Cardiac fibroblast (primary cell): ENCODE data around the gene AK6.
"Not testable (repeated sequence)": the region's sequence is repeated elsewhere in the genome, so short reads cannot be mapped to it uniquely, and the experiment has no call there.

Experiments
- DNase-seq, 2 donors: peaks; one replicate each; pipeline versions ENCODE4 v3.0.0 to v3.0.0-alpha.2; 2010; ENCODE audit warnings: low read depth in 2 of 2
- H3K4me3 ChIP-seq, 2 donors: replicated peaks in 1 of 2; 1 replicate in 1 of 2; 2 replicates in 1 of 2; pipeline ENCODE4 v1.5.1; 2011; ENCODE audit warnings: low read depth in 2 of 2, low read length in 2 of 2, mild to moderate bottlenecking in 2 of 2, moderate library complexity in 1 of 2
- CTCF ChIP-seq: IDR thresholded peaks from one replicate; pipeline ENCODE4 v1.5.1; 2011; ENCODE audit warnings: low read depth, mild to moderate bottlenecking, low read length, inconsistent platforms

Gene AK6

GRCh38 chr5:69341520-69342161 lies 27.7 kb downstream of the AK6 start:
- TF ChIP-seq CTCF, result no peak
- no peak overlapping the region for H3K4me3 ChIP-seq
- peak in 1 of 2 donors; percentile 46 for DNase-seq

- no peak for TF ChIP-seq CTCF
- H3K4me3 ChIP-seq, result no peak overlapping the region
- peak in 1 of 2 donors; percentile 23 for DNase-seq
Measured at GRCh38 chr5:69335341-69335935, 33.9 kb downstream of the AK6 start.

GRCh38 chr5:69334793-69335268 lies 34.5 kb downstream of the AK6 start:
- peak; percentile 83 to 87 for DNase-seq
- peak; percentile 94 for TF ChIP-seq CTCF
- no peak overlapping the region for H3K4me3 ChIP-seq

GRCh38 chr5:69333668-69334315 lies 35.5 kb downstream of the AK6 start:
- H3K4me3 ChIP-seq, DNase-seq: not testable (repeated sequence)

- H3K4me3 ChIP-seq, result peak overlapping the region; percentile 62 to 68
- no peak for DNase-seq
- no peak for TF ChIP-seq CTCF
Measured at GRCh38 chr5:69331528-69332445, 37.5 kb downstream of the AK6 start.

- no peak for DNase-seq
- H3K4me3 ChIP-seq, result no peak overlapping the region
- TF ChIP-seq CTCF, result no peak
Measured at GRCh38 chr5:69329905-69330489, 39.3 kb downstream of the AK6 start.
